Measurements from ENCODE around the gene ETV7.

DNA sequence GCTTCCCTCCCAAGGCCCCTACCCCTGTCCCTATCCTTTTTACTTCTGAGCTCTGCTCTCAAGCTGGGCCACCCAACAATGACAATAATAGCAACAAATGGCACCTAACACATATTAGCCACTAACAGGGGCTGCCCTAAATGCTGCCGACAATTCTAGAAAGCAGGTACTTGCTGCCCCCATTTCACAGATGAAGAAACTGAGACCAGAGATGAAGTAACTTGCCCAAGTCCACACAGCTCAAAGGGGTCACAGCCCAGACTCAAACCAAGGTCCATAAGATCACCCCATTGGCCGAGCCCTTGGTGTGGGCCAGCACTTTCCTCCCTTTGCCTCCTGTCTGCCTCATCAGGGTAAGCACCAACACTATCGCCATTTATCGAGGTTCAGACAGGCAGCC is 62.8 kb downstream of the ETV7 start:
- TF ChIP-seq CTCF (conservative IDR thresholded peaks at IDR 0.05; ENCODE audit: low read length) (no peak), EZH2phosphoT487 (IDR thresholded peaks at IDR 0.05; ENCODE audit: borderline replicate concordance) (no peak)

Measured in Loucy (cell line).